T-cell (primary cell): ENCODE data around the gene SULF2. TPM values are rescaled to one million over a fixed set of nuclear protein-coding genes. Genes with fewer than 3 reads are reported as not detected.

Experiments
- ATAC-seq, 4 experiments: fragments of 200-7000 bp in 3 of 4; fragments of 150-1000 bp in 1 of 4; cut with Tn5 transposase; replicated peaks in 1 of 4; 1 replicate in 3 of 4; 2 replicates in 1 of 4; pipeline ENCODE4 v1.10.0; 2021; ENCODE audit warnings: moderate library complexity in 3 of 4, mild to moderate bottlenecking in 2 of 4, moderate number of reproducible peaks in 1 of 4
- CTCF ChIA-PET, 2 donors: fragments of 300-600 bp; sonication (Branson Sonifier 250); formaldehyde crosslinking; loops; one replicate each; lab custom pipeline; 2022; ENCODE audit warnings: antibody characterized with exemption in 2 of 2; lab: Charles Lee
- POLR2A ChIA-PET, 2 donors: fragments of 300-600 bp; sonication (Branson Sonifier 250); formaldehyde crosslinking; loops; one replicate each; lab custom pipeline; 2022; ENCODE audit warnings: antibody characterized with exemption in 2 of 2; lab: Charles Lee
- DNase-seq, 35 experiments: peaks; one replicate each; pipeline versions ENCODE4 v3.0.0 to v3.0.0-alpha.2; 2013 to 2023
- H3K27ac ChIP-seq: one replicate; pipeline ENCODE4 v1.5.1; 2013; ENCODE audit warnings: low read length
- H3K27me3 ChIP-seq, 2 experiments: replicated peaks in 1 of 2; 1 replicate in 1 of 2; 2 replicates in 1 of 2; pipeline versions ENCODE4 v1.6.1 to v1.7.0; 2013; ENCODE audit warnings: low read length in 1 of 2, mixed read lengths in 1 of 2; ENCODE audit not compliant: control insufficient read depth in 2 of 2, insufficient read depth in 2 of 2; ENCODE audit errors: extremely low read depth in 1 of 2
- H3K36me3 ChIP-seq, 2 donors: 1 replicate in 1 of 2; 2 replicates in 1 of 2; pipeline versions ENCODE4 v1.6.1 to v1.7.0; 2013; ENCODE audit warnings: low read length in 1 of 2; ENCODE audit not compliant: control insufficient read depth in 2 of 2, insufficient read depth in 1 of 2; ENCODE audit errors: extremely low read depth in 1 of 2
- H3K4me1 ChIP-seq, 2 experiments: 1 replicate in 1 of 2; 2 replicates in 1 of 2; pipeline versions ENCODE4 v1.6.1 to v1.7.0; 2013; ENCODE audit warnings: low read length in 2 of 2, mixed read lengths in 1 of 2; ENCODE audit not compliant: insufficient read depth in 2 of 2, control insufficient read depth in 1 of 2; ENCODE audit errors: extremely low read depth in 1 of 2
- H3K4me3 ChIP-seq, 2 donors: 1 replicate in 1 of 2; 2 replicates in 1 of 2; pipeline versions ENCODE4 v1.5.1 to v1.7.0; 2013; ENCODE audit warnings: mild to moderate bottlenecking in 2 of 2, low read length in 1 of 2, moderate library complexity in 1 of 2; ENCODE audit not compliant: control insufficient read depth in 1 of 2; ENCODE audit errors: extremely low read depth in 1 of 2
- H3K9me3 ChIP-seq: 2 replicates; pipeline ENCODE4 v1.7.0; 2013
- H3K27ac Mint-ChIP-seq, 2 donors: one replicate each; pipeline ENCODE4 v1.8.0; 2020 to 2021; ENCODE audit warnings: mild to moderate bottlenecking in 2 of 2, mixed read lengths in 2 of 2
- H3K27me3 Mint-ChIP-seq, 2 donors: one replicate each; pipeline ENCODE4 v1.8.0; 2021 to 2022; ENCODE audit warnings: mixed read lengths in 2 of 2
- H3K36me3 Mint-ChIP-seq: one replicate; pipeline ENCODE4 v1.8.0; 2021; ENCODE audit warnings: mixed read lengths
- H3K4me1 Mint-ChIP-seq, 3 donors: one replicate each; pipeline ENCODE4 v1.8.0; 2020 to 2022; ENCODE audit warnings: mixed read lengths in 3 of 3, mild to moderate bottlenecking in 1 of 3
- H3K4me3 Mint-ChIP-seq, 3 donors: one replicate each; pipeline ENCODE4 v1.8.0; 2020 to 2022; ENCODE audit warnings: mild to moderate bottlenecking in 3 of 3, mixed read lengths in 3 of 3, moderate library complexity in 3 of 3
- H3K9me3 Mint-ChIP-seq, 3 donors: one replicate each; pipeline ENCODE4 v1.8.0; 2020 to 2022; ENCODE audit warnings: mixed read lengths in 3 of 3
- WGBS: methylation state at CpG from one replicate; pipeline ENCODE4 v1.1.5; 2013; ENCODE audit warnings: missing lambda C conversion rate; ENCODE audit not compliant: insufficient coverage; 5-methylcytosine and 5-hydroxymethylcytosine counted together
- total RNA-seq, 35 experiments: library from RNA in 6 of 35; stranded (reverse) in 6 of 35; fragments of 120-200 nt in 1 of 35; gene quantifications; one replicate each; pipeline versions ENCODE4 v1.2.1 to v1.2.4 and lab custom pipeline; 2013 to 2026

SULF2 gene
- total RNA-seq, 5 donors from 2014 or later (not counting 1 experiment from before 2014, with no cell fraction given) = 0.76 to 1.7 (median 1.3) TPM

- Mint-ChIP-seq H3K36me3 (no peaks in the 10 kb centered on the region), H3K27ac (no peak overlapping the region)
These were observed 36.3 kb upstream of the SULF2 start for GRCh38 chr20:47821481-47822100.

GRCh38 chr20:47818996-47819609 is 33.8 kb upstream of the SULF2 start:
- 72% methylated on average over 8 of the region's 14 CpGs for WGBS
- no peaks in the 10 kb centered on the region for H3K36me3 Mint-ChIP-seq
- ChIA-PET POLR2A (no interaction called here), CTCF (no interaction called here)
- no peaks in the 10 kb centered on the region for H3K4me1 Mint-ChIP-seq
- ATAC-seq (no peak), DNase-seq (no peak)
- no peak overlapping the region for H3K4me3 Mint-ChIP-seq
- Histone ChIP-seq H3K4me3 (no peak overlapping the region), H3K36me3 (no peaks in the 10 kb centered on the region), H3K27me3 (peaks cover 0 to 32% of the 10 kb centered on the region in 2 experiments), H3K4me1 (no peaks in the 10 kb centered on the region), H3K9me3 (no peaks in the 10 kb centered on the region), H3K27ac (no peak overlapping the region)
- no peak overlapping the region for H3K27ac Mint-ChIP-seq
- peaks cover 0 to 1% (median under 1%) of the 10 kb centered on the region in 3 donors for H3K9me3 Mint-ChIP-seq
- H3K27me3 Mint-ChIP-seq = peaks cover 21 to 39% of the 10 kb centered on the region in 2 donors

More at GRCh38 chr20:47821481-47822100, 36.3 kb upstream of the SULF2 start:
- ATAC-seq (no peak), DNase-seq (no peak)
- H3K4me1 Mint-ChIP-seq = no peaks in the 10 kb centered on the region
- H3K4me3 ChIP-seq = no peak overlapping the region
- H3K9me3 ChIP-seq = no peaks in the 10 kb centered on the region
- peaks cover 11 to 25% of the 10 kb centered on the region in 2 donors for H3K27me3 Mint-ChIP-seq
- H3K4me1 ChIP-seq = no peaks in the 10 kb centered on the region
- ChIA-PET POLR2A (no interaction called here), CTCF (no interaction called here)
- peaks cover 0 to 26% of the 10 kb centered on the region in 2 experiments for H3K27me3 ChIP-seq
- no peak overlapping the region for H3K4me3 Mint-ChIP-seq
- no peaks in the 10 kb centered on the region for H3K9me3 Mint-ChIP-seq
- no peaks in the 10 kb centered on the region for H3K36me3 ChIP-seq
- 76% methylated on average over 5 of the region's 13 CpGs for WGBS
- no peak overlapping the region for H3K27ac ChIP-seq

- peaks cover 27 to 42% of the 10 kb centered on the region in 2 donors for H3K27me3 Mint-ChIP-seq
- no peak overlapping the region for H3K4me3 ChIP-seq
These were observed 33.2 kb upstream of the SULF2 start for GRCh38 chr20:47818466-47818865.

GRCh38 chr20:47818016-47818415 is 32.7 kb upstream of the SULF2 start:
- POLR2A ChIA-PET = no interaction called here
- CTCF ChIA-PET = no interaction called here
- no peak for ATAC-seq
- Mint-ChIP-seq H3K27ac (no peak overlapping the region), H3K9me3 (peaks cover 0 to 6% (median 6%) of the 10 kb centered on the region in 3 donors), H3K27me3 (peaks cover 28 to 42% of the 10 kb centered on the region in 2 donors), H3K4me1 (no peaks in the 10 kb centered on the region), H3K36me3 (no peaks in the 10 kb centered on the region), H3K4me3 (no peak overlapping the region)
- no peaks in the 10 kb centered on the region for H3K4me1 ChIP-seq
- no peak overlapping the region for H3K27ac ChIP-seq
- H3K36me3 ChIP-seq = no peaks in the 10 kb centered on the region
- no peak for DNase-seq
- H3K9me3 ChIP-seq = no peaks in the 10 kb centered on the region
- 33% methylated on average over 1 of the region's 3 CpGs for WGBS
- H3K27me3 ChIP-seq = peaks cover 0 to 28% of the 10 kb centered on the region in 2 experiments
- H3K4me3 ChIP-seq = no peak overlapping the region

More at GRCh38 chr20:47818466-47818865, 33.2 kb upstream of the SULF2 start:
- no peak for ATAC-seq
- H3K27ac ChIP-seq = no peak overlapping the region
- no peaks in the 10 kb centered on the region for H3K4me1 Mint-ChIP-seq
- H3K9me3 ChIP-seq = no peaks in the 10 kb centered on the region
- no peak for DNase-seq
- no peak overlapping the region for H3K4me3 Mint-ChIP-seq
- ChIA-PET CTCF (no interaction called here), POLR2A (no interaction called here)
- WGBS = 60% methylated on average over 5 of the region's 7 CpGs
- H3K4me1 ChIP-seq = no peaks in the 10 kb centered on the region
- no peaks in the 10 kb centered on the region for H3K36me3 Mint-ChIP-seq
- no peak overlapping the region for H3K27ac Mint-ChIP-seq
- peaks cover 0 to 28% of the 10 kb centered on the region in 2 experiments for H3K27me3 ChIP-seq
- H3K9me3 Mint-ChIP-seq = peaks cover 0 to 6% (median 6%) of the 10 kb centered on the region in 3 donors
- no peaks in the 10 kb centered on the region for H3K36me3 ChIP-seq

- H3K4me1 Mint-ChIP-seq = no peaks in the 10 kb centered on the region
- POLR2A ChIA-PET = no interaction called here
- DNase-seq = no peak
- H3K36me3 Mint-ChIP-seq = no peaks in the 10 kb centered on the region
- H3K4me3 ChIP-seq = no peak overlapping the region
- CTCF ChIA-PET = no interaction called here
- H3K9me3 Mint-ChIP-seq = peaks cover 0 to 6% (median 6%) of the 10 kb centered on the region in 3 donors
- ATAC-seq = no peak
- H3K27me3 ChIP-seq = peaks cover 0 to 28% of the 10 kb centered on the region in 2 experiments
- 79% methylated on average over 7 of the region's 7 CpGs for WGBS
- H3K27me3 Mint-ChIP-seq = peaks cover 28 to 42% of the 10 kb centered on the region in 2 donors
- H3K4me1 ChIP-seq = no peaks in the 10 kb centered on the region
- H3K4me3 Mint-ChIP-seq = no peak overlapping the region
- H3K9me3 ChIP-seq = no peaks in the 10 kb centered on the region
- H3K27ac ChIP-seq = no peak overlapping the region
- H3K27ac Mint-ChIP-seq = no peak overlapping the region
- H3K36me3 ChIP-seq = no peaks in the 10 kb centered on the region
These were observed 32.3 kb upstream of the SULF2 start for GRCh38 chr20:47817573-47817972.

GRCh38 chr20:47816487-47817451 is 31.5 kb upstream of the SULF2 start:
- Histone ChIP-seq H3K9me3 (no peaks in the 10 kb centered on the region), H3K4me3 (no peak overlapping the region), H3K27ac (no peak overlapping the region), H3K4me1 (no peaks in the 10 kb centered on the region), H3K36me3 (no peaks in the 10 kb centered on the region), H3K27me3 (peaks cover 0 to 28% of the 10 kb centered on the region in 2 experiments)
- ChIA-PET POLR2A (no interaction called here), CTCF (no interaction called here)
- Mint-ChIP-seq H3K27ac (no peak overlapping the region), H3K4me3 (no peak overlapping the region), H3K4me1 (no peaks in the 10 kb centered on the region), H3K27me3 (peaks cover 30 to 46% of the 10 kb centered on the region in 2 donors), H3K36me3 (no peaks in the 10 kb centered on the region), H3K9me3 (peaks cover 0 to 6% (median 6%) of the 10 kb centered on the region in 3 donors)
- DNase-seq (no peak), ATAC-seq (no peak)
- WGBS = 57% methylated on average over 4 of the region's 5 CpGs
